Fibroblast of lung (primary cell): ENCODE results near the gene NSG2. TPM values are rescaled to one million over a fixed set of nuclear protein-coding genes. Genes with fewer than 3 reads are reported as not detected.

ENCODE experiments used
- DNase-seq, 2 donors: peaks; one replicate each; pipeline versions ENCODE4 v3.0.0 to v3.0.0-alpha.2; 2010; ENCODE audit warnings: low read depth in 2 of 2
- H2AFZ ChIP-seq: 2 replicates; pipeline ENCODE4 v1.5.1; 2012; ENCODE audit warnings: low read length, control low read depth, inconsistent platforms
- H3K27ac ChIP-seq: 2 replicates; pipeline ENCODE4 v1.5.1; 2011; ENCODE audit warnings: low read length, control low read depth; ENCODE audit not compliant: insufficient read depth
- H3K27me3 ChIP-seq: 2 replicates; pipeline ENCODE4 v1.5.1; 2011; ENCODE audit warnings: mild to moderate bottlenecking, low read length; ENCODE audit not compliant: control insufficient read depth, insufficient read depth
- H3K36me3 ChIP-seq: 2 replicates; pipeline ENCODE4 v1.5.1; 2011; ENCODE audit warnings: low read length; ENCODE audit not compliant: control insufficient read depth, insufficient read depth
- H3K4me1 ChIP-seq: 2 replicates; pipeline ENCODE4 v1.5.1; 2011; ENCODE audit warnings: low read length; ENCODE audit not compliant: control insufficient read depth, insufficient read depth; ENCODE audit errors: extremely low read depth
- H3K4me2 ChIP-seq: 2 replicates; pipeline ENCODE4 v1.5.1; 2011; ENCODE audit warnings: low read length, control low read depth; ENCODE audit not compliant: insufficient read depth; ENCODE audit errors: extremely low read depth
- H3K4me3 ChIP-seq, 4 experiments: fragments of 200-600 bp in 1 of 4; sonication (generic) in 1 of 4; replicated peaks in 1 of 4; 2 replicates each; pipeline ENCODE4 v1.5.1; 2011 to 2016; ENCODE audit warnings: low read length in 4 of 4, low read depth in 3 of 4, mild to moderate bottlenecking in 3 of 4, control low read depth in 2 of 4, inconsistent platforms in 1 of 4, mixed read lengths in 1 of 4; ENCODE audit not compliant: insufficient read depth in 1 of 4; ENCODE audit errors: control extremely low read depth in 1 of 4
- H3K79me2 ChIP-seq: 2 replicates; pipeline ENCODE4 v1.5.1; 2012; ENCODE audit warnings: mild to moderate bottlenecking, low read length, inconsistent platforms; ENCODE audit not compliant: control insufficient read depth, insufficient read depth
- H3K9ac ChIP-seq: 2 replicates; pipeline ENCODE4 v1.5.1; 2011; ENCODE audit warnings: mild to moderate bottlenecking, low read length, control low read depth; ENCODE audit not compliant: insufficient read depth
- H3K9me3 ChIP-seq: 2 replicates; pipeline ENCODE4 v1.5.1; 2012; ENCODE audit warnings: low read depth, low read length; ENCODE audit not compliant: control insufficient read depth, insufficient read depth
- H4K20me1 ChIP-seq: 2 replicates; pipeline ENCODE4 v1.5.1; 2011; ENCODE audit warnings: low read length; ENCODE audit not compliant: control insufficient read depth, insufficient read depth; ENCODE audit errors: extremely low read depth
- CTCF ChIP-seq, 2 donors: IDR thresholded peaks in 1 of 2; conservative IDR thresholded peaks in 1 of 2; 1 replicate in 1 of 2; 2 replicates in 1 of 2; pipeline ENCODE4 v1.5.1; 2011 to 2012; ENCODE audit warnings: low read length in 2 of 2, control low read depth in 1 of 2, inconsistent platforms in 1 of 2, low read depth in 1 of 2, mild to moderate bottlenecking in 1 of 2
- EZH2 ChIP-seq: IDR thresholded peaks from 2 replicates; pipeline ENCODE4 v1.5.1; 2012; ENCODE audit warnings: low read length, control low read depth, mild to moderate bottlenecking; ENCODE audit errors: missing control alignments
- polyA plus RNA-seq, 2 donors: library from polyadenylated mRNA; depleted of rRNA in 1 of 2; stranded (reverse) in 1 of 2; unstranded in 1 of 2; fragments of >200 nt; gene quantifications; 2 replicates each; pipeline ENCODE4 v1.2.1, GENCODE V29; 2011 to 2012; ENCODE audit warnings: missing spikeins in 1 of 2
- total RNA-seq: library from RNA; depleted of rRNA; stranded (reverse); fragments of >200 nt; gene quantifications from 2 replicates; pipeline ENCODE4 v1.2.1, GENCODE V29; 2014

The NSG2 gene
- total and polyA plus RNA-seq, 2 donors (not counting 1 experiment from before 2014, with no cell fraction given): not detected

- Histone ChIP-seq H4K20me1 (no peaks in the 10 kb centered on the region), H3K79me2 (no peaks in the 10 kb centered on the region), H3K4me3 (no peak overlapping the region), H3K9ac (no peak overlapping the region), H3K4me1 (no peaks in the 10 kb centered on the region), H3K36me3 (no peaks in the 10 kb centered on the region), H3K4me2 (no peak overlapping the region), H3K9me3 (no peaks in the 10 kb centered on the region), H3K27me3 (no peaks in the 10 kb centered on the region), H2AFZ (no peak overlapping the region), H3K27ac (no peak overlapping the region)
- TF ChIP-seq CTCF (conservative IDR thresholded peaks at IDR 0.05 in 1 of 2, IDR thresholded peaks at IDR 0.05 in 1 of 2; ENCODE audit: low read depth in 1 of 2, low read length in 2 of 2) (no peak), EZH2 (no peak)
- DNase-seq: no peak
Observed at GRCh38 chr5:174087783-174088182, 42.3 kb downstream of the NSG2 start.

GRCh38 chr5:174090129-174090528, 44.6 kb downstream of the NSG2 start:
- no peaks in the 10 kb centered on the region for H3K27me3 ChIP-seq
- H3K36me3 ChIP-seq: no peaks in the 10 kb centered on the region
- H3K79me2 ChIP-seq: no peaks in the 10 kb centered on the region
- no peaks in the 10 kb centered on the region for H3K4me1 ChIP-seq
- no peaks in the 10 kb centered on the region for H3K9me3 ChIP-seq
- no peak overlapping the region for H3K27ac ChIP-seq
- no peak overlapping the region for H3K9ac ChIP-seq
- H3K4me3 ChIP-seq: no peak overlapping the region
- H3K4me2 ChIP-seq: no peak overlapping the region
- no peak overlapping the region for H2AFZ ChIP-seq
- no peak for TF ChIP-seq CTCF (conservative IDR thresholded peaks at IDR 0.05 in 1 of 2, IDR thresholded peaks at IDR 0.05 in 1 of 2; ENCODE audit: low read depth in 1 of 2, low read length in 2 of 2)
- no peak for TF ChIP-seq EZH2
- DNase-seq: no peak
- H4K20me1 ChIP-seq: no peaks in the 10 kb centered on the region

GRCh38 chr5:174093123-174093522, 47.6 kb downstream of the NSG2 start:
- Histone ChIP-seq H3K4me3 (no peak overlapping the region), H3K9me3 (no peaks in the 10 kb centered on the region), H3K4me2 (no peak overlapping the region), H3K27ac (no peak overlapping the region), H4K20me1 (no peaks in the 10 kb centered on the region), H3K9ac (no peak overlapping the region), H3K36me3 (no peaks in the 10 kb centered on the region), H3K4me1 (no peaks in the 10 kb centered on the region), H3K27me3 (no peaks in the 10 kb centered on the region), H3K79me2 (no peaks in the 10 kb centered on the region), H2AFZ (no peak overlapping the region)
- no peak for DNase-seq
- TF ChIP-seq EZH2: no peak
